AG20443 (cell line): Measurements from ENCODE around the gene FUOM.

ENCODE experiments used
- DNase-seq: peaks from one replicate; pipeline ENCODE4 v3.0.0; 2012; ENCODE audit warnings: low spot score, mixed read lengths

The FUOM gene

GRCh38 chr10:133351408-133352318, 6.2 kb downstream of the FUOM start:
- no peak for DNase-seq

- peak; percentile 39 for DNase-seq
Observed at GRCh38 chr10:133350950-133351329, 6.9 kb downstream of the FUOM start.

DNA sequence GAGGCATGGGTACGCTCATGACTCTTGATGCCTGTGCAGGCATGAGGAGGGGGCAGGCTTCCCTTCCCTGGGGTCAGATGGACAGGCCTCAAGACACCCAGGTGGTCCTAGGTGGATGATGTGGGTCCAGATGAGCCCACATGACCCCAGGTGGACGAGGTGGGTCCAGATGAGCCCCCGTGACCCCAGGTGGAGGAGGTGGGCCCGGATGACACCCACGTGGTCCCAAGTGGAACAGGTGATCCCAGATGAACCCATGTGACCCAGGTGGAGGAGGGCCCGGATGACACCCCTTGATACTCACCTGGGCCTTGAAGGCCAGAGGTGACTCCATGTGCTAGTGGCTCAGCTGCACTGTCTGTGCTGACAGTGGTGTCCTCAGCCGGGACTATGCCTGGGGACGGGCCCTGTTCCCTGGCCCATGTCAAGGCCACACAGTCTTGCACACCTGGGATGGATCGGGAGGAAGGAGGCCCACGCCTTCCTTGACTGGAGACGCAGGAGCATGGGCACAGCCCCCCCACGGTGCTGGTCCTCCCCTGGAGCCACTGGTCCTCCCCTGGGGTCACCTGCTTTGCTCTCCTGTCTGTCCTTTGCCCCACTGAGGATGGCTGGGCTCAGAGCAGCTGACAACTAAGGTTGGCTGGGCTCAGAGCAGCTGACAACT, 7.4 kb downstream of the FUOM start:
- DNase-seq: no peak

DNA sequence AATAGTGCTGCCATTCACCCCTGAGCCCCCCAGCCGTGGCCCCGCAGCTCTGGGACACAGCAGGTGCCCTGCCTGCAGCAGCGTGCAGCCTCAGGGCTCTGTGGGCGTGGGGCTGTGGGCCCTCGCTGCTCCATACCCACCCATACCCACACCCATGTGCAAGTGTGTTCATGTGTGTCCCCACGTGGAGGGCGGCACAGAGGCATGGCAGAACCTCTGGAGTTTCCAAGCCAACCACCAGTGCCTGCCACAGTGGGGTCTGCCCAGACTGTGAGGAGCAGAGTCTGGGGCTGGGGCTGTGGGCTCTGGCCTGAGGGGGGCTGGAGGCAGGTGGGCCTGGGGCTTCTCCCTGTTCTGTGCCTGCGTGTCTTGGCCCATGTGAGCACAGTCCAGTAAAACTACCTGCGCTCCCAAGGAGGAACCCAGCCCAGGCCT, 8.2 kb downstream of the FUOM start:
- DNase-seq: no peak

DNA sequence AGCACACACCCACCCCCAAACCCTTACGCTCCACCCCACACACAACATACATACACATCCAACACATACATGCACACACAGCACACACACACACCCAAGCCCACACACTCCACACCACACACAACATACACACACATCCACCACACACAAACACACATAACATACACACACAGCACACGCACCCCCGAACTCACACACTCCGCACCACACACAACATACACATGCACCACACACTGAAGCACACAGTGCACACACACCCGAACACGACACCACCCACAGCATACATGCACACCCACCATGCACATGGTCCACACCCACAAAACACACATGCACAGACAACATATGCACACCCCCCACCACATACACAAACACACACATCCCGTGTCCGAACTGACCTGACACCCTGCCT, 8.7 kb downstream of the FUOM start:
- no peak for DNase-seq

- no peak for DNase-seq
Observed at GRCh38 chr10:133347710-133348517, 9.9 kb downstream of the FUOM start.

DNA sequence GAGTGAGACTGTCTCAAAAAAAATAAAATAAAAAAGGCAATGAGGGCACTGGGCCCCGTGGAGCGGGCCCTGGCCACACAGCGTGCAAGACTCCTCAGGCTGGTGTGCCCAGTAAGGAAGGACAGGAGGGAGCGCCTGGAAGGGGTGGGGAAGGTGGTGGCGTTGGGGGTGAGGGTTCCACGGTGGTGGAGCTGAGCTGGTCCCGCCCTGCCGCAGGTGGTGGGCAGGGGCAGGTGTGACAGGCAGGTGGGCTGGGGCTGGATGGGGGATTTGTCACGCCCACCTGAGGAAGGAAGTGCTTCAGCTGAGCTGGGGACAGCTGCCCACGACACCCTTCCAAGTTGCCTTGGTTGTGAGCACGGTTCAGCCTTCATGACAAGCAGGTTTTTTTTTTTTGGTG, 11.4 kb downstream of the FUOM start:
- DNase-seq: no peak

GRCh38 chr10:133344236-133344635, 13.6 kb downstream of the FUOM start:
- no peak for DNase-seq

- no peak for DNase-seq
Observed at GRCh38 chr10:133343558-133343957, 14.3 kb downstream of the FUOM start.

DNA sequence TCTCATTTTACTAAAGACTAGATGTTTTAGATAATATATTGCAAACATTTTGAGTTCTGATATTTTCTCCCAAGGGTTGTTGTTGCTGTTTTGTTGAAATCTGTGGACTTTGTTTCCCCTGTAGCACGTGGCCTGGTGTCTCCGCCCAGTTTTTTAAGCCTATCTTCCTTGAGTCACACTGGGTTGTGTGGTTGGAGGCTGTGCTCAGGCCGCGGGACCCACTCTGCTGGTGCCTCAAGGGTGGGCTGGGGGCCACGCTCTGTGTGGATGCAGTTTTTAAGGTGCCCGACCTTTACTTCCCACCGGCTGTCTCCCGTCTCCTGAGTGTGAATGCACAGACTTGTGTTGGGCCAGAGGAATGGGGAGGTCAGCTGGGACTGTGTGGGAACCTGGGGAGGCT, 14.9 kb downstream of the FUOM start:
- no peak for DNase-seq

DNA sequence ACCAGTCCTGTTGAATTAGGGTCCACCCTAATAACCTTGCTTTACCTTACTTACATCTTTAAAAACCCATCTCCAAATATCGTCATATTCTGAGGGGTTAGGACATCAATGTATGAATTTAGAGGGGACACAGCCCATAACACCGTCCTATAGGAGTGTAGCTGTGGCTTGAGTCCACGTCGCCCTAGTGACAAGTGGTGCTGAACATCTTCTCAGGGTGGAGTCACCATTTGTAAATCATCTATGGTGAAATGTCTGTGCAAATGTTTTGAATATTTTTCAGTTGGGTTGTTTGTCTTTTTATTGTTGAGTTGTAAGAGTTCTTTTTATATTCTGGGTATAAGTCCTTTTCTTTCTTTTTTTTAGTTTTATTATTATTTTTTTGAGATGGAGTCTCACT, 15.8 kb downstream of the FUOM start:
- DNase-seq: no peak

- no peak for DNase-seq
Observed at GRCh38 chr10:133339708-133340380, 18.0 kb downstream of the FUOM start.

DNA sequence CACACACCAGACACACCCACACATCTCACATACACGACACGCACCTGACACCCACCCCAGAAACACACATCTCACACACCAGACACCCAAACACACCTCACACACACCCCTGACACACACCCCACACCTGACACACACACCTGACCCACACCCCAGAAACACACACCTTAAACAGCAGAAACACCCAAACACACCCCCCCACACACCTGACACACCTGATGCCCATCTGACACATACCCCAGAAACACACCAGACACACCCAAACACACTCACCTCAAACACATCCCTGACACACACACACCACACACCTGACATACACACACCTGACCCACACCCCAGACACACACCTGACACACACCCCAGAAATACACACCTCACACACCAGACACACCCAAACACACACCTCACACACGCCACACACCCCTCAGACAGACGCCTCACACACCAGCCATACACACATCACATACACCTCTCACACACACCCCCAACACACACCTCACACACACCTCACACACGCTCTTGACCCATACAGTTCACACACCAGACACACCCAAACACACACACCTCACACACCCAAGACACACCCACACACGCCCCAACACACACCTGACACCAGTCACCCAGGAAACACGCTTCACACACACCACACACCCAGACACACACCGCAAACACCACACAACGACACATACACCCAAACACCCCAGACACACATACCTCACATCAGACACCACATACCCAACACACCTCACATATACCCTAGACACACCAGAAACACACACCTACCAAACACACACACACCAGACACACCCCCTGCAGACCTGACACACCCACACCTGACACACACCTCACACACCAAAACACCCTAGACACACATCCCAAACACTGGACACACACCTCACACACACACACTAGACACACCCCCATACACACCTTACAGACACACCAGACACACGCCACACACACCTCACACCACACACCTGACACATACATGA, 19.4 kb downstream of the FUOM start:
- no peak for DNase-seq

GRCh38 chr10:133337370-133337725, 20.5 kb downstream of the FUOM start:
- no peak for DNase-seq

GRCh38 chr10:133336577-133337369, 21.0 kb downstream of the FUOM start, which contains the start of gene CALY:
Gene CALY (minus strand): TSS chr10:133336896. CDS start chr10:133328989, 7,907 bp downstream.
- no peak for DNase-seq

DNA sequence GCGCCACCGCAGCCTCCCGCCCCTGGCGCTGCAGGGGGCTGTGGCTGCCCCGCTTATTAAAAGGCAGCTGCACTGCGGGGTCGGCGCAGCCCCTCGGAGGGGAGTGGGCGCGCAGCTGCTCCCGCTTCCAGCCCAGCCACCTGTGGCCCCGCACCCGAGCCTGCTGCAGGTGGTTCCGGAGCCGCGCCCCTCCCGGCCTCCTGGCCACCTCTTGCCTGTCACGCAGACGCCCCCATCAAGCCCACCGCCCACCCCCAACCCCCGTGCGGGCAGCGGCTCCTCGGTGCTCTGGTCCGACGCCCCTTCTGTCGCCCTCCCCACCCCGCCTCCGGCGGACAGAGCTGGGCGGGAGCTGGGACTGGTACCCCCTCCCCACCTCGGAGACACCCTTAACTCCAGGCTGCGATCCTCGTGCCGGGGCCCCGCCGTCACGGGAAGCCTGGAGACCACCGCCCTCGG, 21.7 kb downstream of the FUOM start:
- DNase-seq: no peak

GRCh38 chr10:133335246-133336117, 22.3 kb downstream of the FUOM start:
- DNase-seq: peak; percentile 78

DNA sequence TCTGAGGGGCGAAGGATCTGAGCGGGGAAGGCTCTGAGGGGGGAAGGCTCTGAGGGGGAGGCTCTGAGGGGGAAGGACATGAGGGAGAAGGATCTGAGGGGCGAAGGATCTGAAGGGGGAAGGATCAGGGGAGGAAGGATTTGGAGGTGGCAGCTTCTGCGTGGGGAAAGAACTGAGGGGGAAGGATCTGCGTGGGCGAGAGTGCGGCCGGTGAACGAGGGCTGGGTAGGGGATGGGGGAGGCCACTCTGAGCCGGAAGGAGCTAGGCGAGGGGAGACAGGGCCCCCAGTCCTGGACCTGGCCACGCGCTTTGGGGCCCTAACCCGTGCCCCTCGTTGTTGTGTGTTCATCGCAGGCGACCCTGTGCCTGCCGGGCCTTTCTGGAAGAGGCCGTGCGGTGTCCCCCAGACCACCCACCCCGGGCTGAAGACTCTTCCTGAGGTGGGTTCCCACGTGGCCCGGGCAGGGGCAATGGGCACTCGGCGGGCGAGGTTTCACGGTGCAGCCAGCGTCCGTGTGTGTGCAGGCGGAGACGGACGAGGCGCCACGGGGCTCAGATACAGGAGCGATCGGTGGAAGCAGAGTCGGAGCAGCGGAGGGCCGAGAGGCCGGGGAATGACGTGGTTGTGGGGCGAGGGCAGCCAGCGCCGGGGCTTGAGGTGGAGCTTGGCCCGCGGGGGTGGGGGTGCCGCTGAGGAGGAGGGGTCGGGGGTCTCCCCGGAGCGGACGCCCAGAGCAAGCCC, 23.1 kb downstream of the FUOM start:
- peak; percentile 54 for DNase-seq
